ENCODE results near the gene GABBR1.
A peak's percentile ranks its signal among the peaks of the same experiment; 100 is the strongest.

The GABBR1 gene

DNA sequence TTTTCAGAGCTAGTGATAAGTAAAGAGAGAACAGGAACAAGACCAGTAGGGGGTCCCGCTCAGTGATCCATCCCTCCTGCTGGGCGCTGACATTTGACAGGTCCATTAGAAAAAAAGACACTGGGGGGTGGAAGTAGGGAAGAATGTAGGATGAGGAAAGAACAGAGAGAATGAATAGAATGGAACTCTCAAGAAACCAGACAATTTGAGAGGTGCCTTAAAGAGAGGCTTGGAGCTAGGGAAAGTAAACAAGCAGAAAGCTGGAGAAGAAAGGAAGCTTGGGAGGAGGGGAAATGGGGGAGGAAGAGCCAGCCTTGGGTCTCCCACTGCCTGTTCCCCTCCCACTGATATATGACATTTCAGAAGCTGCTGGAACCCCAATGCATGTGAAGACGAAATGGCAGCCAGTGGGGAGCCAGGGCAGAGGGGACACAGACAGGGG, 8.4 kb downstream of the GABBR1 start:
- Histone ChIP-seq H3K4ac (ENCODE audit: low read depth, low read length) (peak overlapping the region; percentile 82), H3K79me2 (ENCODE audit: control insufficient read depth, insufficient read depth, low read length) (peaks cover 47% of the 10 kb centered on the region), H3K36me3 (ENCODE audit: control insufficient read depth, insufficient read depth, low read length) (peaks cover 14% of the 10 kb centered on the region), H3K4me3 (ENCODE audit: low read length) (no peak overlapping the region), H3K79me1 (ENCODE audit: low read length) (peaks cover 22% of the 10 kb centered on the region), H3K4me2 (ENCODE audit: low read length) (peak overlapping the region; percentile 27), H3K27me3 (ENCODE audit: insufficient read depth, low read length, poor library complexity) (no peaks in the 10 kb centered on the region), H2BK5ac (ENCODE audit: low read length) (peak overlapping the region; percentile 96), H3K9ac (ENCODE audit: low read length) (peak overlapping the region; percentile 89), H3K23ac (ENCODE audit: low read length) (peak overlapping the region; percentile 66), H3K4me1 (ENCODE audit: control insufficient read depth, low read depth, low read length) (peaks cover 40% of the 10 kb centered on the region), H2BK15ac (replicated peaks; ENCODE audit: low read depth) (no peak overlapping the region), H2BK120ac (ENCODE audit: low read depth, low read length) (peak overlapping the region; percentile 52), H3K27ac (ENCODE audit: low read depth, low read length) (peak overlapping the region; percentile 99), H4K8ac (ENCODE audit: low read depth, low read length) (no peak overlapping the region), H3K18ac (ENCODE audit: low read length) (peak overlapping the region; percentile 96), H2AK5ac (ENCODE audit: low read length) (no peak overlapping the region), H4K5ac (ENCODE audit: low read length) (no peak overlapping the region), H3K56ac (ENCODE audit: low read length) (peak overlapping the region; percentile 92)
- no CpG with 5 or more reads among the region's 3 CpGs for WGBS (ENCODE audit: extremely low coverage, insufficient coverage, low lambda C conversion rate)
- peak; percentile 86 for DNase-seq

DNA sequence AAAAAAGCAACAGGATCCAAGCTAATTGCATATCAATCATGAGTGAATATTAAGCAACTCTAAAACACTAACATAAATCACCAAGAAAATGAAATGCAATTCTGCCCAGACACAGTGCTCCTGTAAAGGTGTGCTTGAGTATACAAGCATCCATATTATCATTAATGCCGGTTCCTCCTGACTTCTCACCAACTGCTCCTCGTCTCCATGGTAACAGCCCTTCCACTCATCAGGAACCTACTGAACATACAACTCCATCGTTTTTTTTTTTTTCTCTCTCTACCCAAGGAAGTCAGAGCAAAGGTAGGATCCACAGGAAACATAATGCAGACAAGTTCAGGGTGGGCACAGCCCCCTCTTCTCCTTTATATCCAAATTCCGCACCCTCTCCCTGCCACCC, 12.4 kb downstream of the GABBR1 start:
- DNase-seq, result peak; percentile 19
- no peak overlapping the region for H4K5ac ChIP-seq (ENCODE audit: low read length)

DNA sequence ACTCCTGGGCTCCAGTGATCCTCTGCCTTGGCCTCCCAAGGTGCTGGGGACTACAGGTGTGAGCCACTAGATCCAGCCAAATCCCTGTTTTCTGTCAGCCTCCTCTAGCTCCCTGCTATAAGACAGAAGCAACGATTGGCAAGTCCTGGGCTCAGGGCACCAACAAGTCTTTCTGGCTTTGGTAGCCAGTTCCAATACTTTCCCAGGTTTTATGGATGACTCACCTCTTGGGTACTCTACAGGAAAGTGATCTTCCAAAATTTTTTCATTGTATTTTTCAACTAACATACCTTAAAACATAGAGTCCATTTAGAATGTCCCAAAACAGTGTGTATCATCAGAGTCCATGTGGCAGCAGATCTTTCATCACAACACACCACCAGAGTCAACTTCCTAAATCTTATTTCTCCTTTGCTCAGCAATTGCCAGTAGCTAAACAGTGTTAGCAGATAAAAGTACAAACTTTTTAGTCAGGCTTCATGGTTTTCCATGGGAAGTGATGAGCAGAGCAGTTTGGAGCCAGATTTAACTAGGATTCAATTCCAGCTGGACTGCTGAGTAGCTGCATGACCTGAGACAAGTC, 13.3 kb downstream of the GABBR1 start:
- Histone ChIP-seq H3K27ac (ENCODE audit: low read depth, low read length) (no peak overlapping the region), H2BK15ac (replicated peaks; ENCODE audit: low read depth) (no peak overlapping the region), H2AK5ac (ENCODE audit: low read length) (no peak overlapping the region), H2BK5ac (ENCODE audit: low read length) (no peak overlapping the region), H3K4me3 (ENCODE audit: low read length) (no peak overlapping the region), H3K4ac (ENCODE audit: low read depth, low read length) (no peak overlapping the region), H3K4me1 (ENCODE audit: control insufficient read depth, low read depth, low read length) (peaks cover 26% of the 10 kb centered on the region), H3K18ac (ENCODE audit: low read length) (no peak overlapping the region), H3K27me3 (ENCODE audit: insufficient read depth, low read length, poor library complexity) (no peaks in the 10 kb centered on the region), H3K9ac (ENCODE audit: low read length) (no peak overlapping the region), H2BK120ac (ENCODE audit: low read depth, low read length) (no peak overlapping the region), H3K79me2 (ENCODE audit: control insufficient read depth, insufficient read depth, low read length) (peaks cover 19% of the 10 kb centered on the region), H4K5ac (ENCODE audit: low read length) (no peak overlapping the region), H4K8ac (ENCODE audit: low read depth, low read length) (no peak overlapping the region), H3K23ac (ENCODE audit: low read length) (no peak overlapping the region), H3K79me1 (ENCODE audit: low read length) (peaks cover 18% of the 10 kb centered on the region), H3K36me3 (ENCODE audit: control insufficient read depth, insufficient read depth, low read length) (peaks cover 14% of the 10 kb centered on the region), H3K56ac (ENCODE audit: low read length) (no peak overlapping the region), H3K4me2 (ENCODE audit: low read length) (no peak overlapping the region)
- no CpG with 5 or more reads among the region's 1 CpG for WGBS (ENCODE audit: extremely low coverage, insufficient coverage, low lambda C conversion rate)
- no peak for DNase-seq

More for the DNA sequence above, 12.4 kb downstream of the GABBR1 start:
- Histone ChIP-seq H2AK5ac (ENCODE audit: low read length) (no peak overlapping the region), H3K9ac (ENCODE audit: low read length) (no peak overlapping the region), H3K79me1 (ENCODE audit: low read length) (peaks cover 19% of the 10 kb centered on the region), H4K8ac (ENCODE audit: low read depth, low read length) (no peak overlapping the region), H3K27ac (ENCODE audit: low read depth, low read length) (no peak overlapping the region), H3K4me2 (ENCODE audit: low read length) (no peak overlapping the region), H2BK15ac (replicated peaks; ENCODE audit: low read depth) (no peak overlapping the region), H3K4me1 (ENCODE audit: control insufficient read depth, low read depth, low read length) (peaks cover 36% of the 10 kb centered on the region), H3K23ac (ENCODE audit: low read length) (no peak overlapping the region), H3K79me2 (ENCODE audit: control insufficient read depth, insufficient read depth, low read length) (peaks cover 23% of the 10 kb centered on the region), H3K36me3 (ENCODE audit: control insufficient read depth, insufficient read depth, low read length) (peaks cover 14% of the 10 kb centered on the region), H3K56ac (ENCODE audit: low read length) (no peak overlapping the region), H3K4me3 (ENCODE audit: low read length) (no peak overlapping the region), H3K18ac (ENCODE audit: low read length) (no peak overlapping the region), H3K27me3 (ENCODE audit: insufficient read depth, low read length, poor library complexity) (no peaks in the 10 kb centered on the region), H3K4ac (ENCODE audit: low read depth, low read length) (no peak overlapping the region), H2BK5ac (ENCODE audit: low read length) (no peak overlapping the region), H2BK120ac (ENCODE audit: low read depth, low read length) (no peak overlapping the region)
- no CpG with 5 or more reads among the region's 4 CpGs for WGBS (ENCODE audit: extremely low coverage, insufficient coverage, low lambda C conversion rate)

DNA sequence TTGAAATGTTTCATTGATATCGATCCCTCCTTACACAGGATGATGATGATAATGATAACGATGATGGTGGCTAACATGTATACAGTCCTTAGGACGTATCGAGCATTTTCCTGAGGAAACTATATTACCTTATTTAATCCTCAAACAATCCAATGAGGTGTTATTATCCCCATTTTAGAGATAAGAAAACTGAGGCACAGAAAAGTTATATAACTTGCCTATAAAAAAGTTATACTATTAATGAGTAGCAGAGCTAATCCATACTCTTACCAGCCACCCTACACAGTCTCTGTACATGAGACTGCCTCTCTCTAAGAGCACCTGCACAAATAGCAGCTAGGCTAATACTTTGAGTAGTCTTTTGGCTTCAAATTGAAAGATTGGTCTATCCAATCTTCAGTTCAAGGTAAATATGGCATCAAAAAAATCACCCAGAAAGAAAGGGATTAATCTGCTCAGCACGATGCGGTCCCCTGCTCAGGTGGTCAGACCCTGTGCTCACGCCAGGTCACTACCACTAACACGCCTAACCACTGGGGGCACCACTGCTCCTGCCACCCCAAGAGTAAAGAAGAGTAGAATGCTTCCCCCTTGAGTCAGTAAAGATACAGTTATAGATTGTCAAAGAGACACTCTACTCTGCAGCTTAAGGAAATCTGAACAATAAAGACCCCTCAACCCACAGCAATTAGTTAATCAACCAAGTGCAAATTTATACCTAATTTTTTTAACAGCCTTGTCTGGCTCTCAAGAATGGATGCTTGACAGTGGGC, 15.0 kb downstream of the GABBR1 start:
- Histone ChIP-seq H3K4me1 (ENCODE audit: control insufficient read depth, low read depth, low read length) (peaks cover 13% of the 10 kb centered on the region), H3K4ac (ENCODE audit: low read depth, low read length) (no peak overlapping the region)

DNA sequence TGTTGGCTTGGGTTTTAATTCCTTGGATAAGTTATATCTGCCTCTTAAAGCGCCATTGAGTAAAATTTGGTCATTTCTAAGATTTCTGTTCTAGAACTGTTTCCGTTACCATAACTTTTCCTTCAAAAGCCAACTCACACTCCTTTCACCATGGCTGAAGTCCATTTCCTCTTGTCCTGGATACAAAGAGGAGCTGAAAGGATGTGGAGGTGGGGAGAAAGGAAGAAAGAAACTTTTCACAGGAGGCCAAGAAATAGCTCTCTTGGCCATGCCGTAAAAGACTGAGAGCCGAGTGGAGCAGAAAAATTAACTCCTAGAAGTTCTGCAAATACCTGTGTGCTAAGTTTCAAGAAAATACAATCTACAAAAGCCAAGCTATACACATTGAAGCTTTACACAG, 21.6 kb downstream of the GABBR1 start:
- Histone ChIP-seq H3K56ac (ENCODE audit: low read length) (no peak overlapping the region), H4K8ac (ENCODE audit: low read depth, low read length) (no peak overlapping the region), H2AK5ac (ENCODE audit: low read length) (no peak overlapping the region), H3K4me3 (ENCODE audit: low read length) (no peak overlapping the region), H3K4me2 (ENCODE audit: low read length) (no peak overlapping the region), H3K4me1 (ENCODE audit: control insufficient read depth, low read depth, low read length) (peaks cover 2% of the 10 kb centered on the region), H3K36me3 (ENCODE audit: control insufficient read depth, insufficient read depth, low read length) (peaks cover 36% of the 10 kb centered on the region), H3K23ac (ENCODE audit: low read length) (no peak overlapping the region), H3K79me2 (ENCODE audit: control insufficient read depth, insufficient read depth, low read length) (peaks cover 2% of the 10 kb centered on the region), H3K79me1 (ENCODE audit: low read length) (peaks cover 4% of the 10 kb centered on the region), H3K9ac (ENCODE audit: low read length) (no peak overlapping the region), H3K4ac (ENCODE audit: low read depth, low read length) (no peak overlapping the region), H2BK5ac (ENCODE audit: low read length) (no peak overlapping the region), H2BK120ac (ENCODE audit: low read depth, low read length) (no peak overlapping the region), H2BK15ac (replicated peaks; ENCODE audit: low read depth) (no peak overlapping the region), H3K18ac (ENCODE audit: low read length) (no peak overlapping the region), H4K5ac (ENCODE audit: low read length) (no peak overlapping the region), H3K27me3 (ENCODE audit: insufficient read depth, low read length, poor library complexity) (no peaks in the 10 kb centered on the region), H3K27ac (ENCODE audit: low read depth, low read length) (no peak overlapping the region)
- no CpG with 5 or more reads among the region's 4 CpGs for WGBS (ENCODE audit: extremely low coverage, insufficient coverage, low lambda C conversion rate)
- no peak for DNase-seq

More for the DNA sequence above, 15.0 kb downstream of the GABBR1 start:
- Histone ChIP-seq H3K79me1 (ENCODE audit: low read length) (peaks cover 14% of the 10 kb centered on the region), H3K56ac (ENCODE audit: low read length) (no peak overlapping the region), H3K27ac (ENCODE audit: low read depth, low read length) (no peak overlapping the region), H3K27me3 (ENCODE audit: insufficient read depth, low read length, poor library complexity) (no peaks in the 10 kb centered on the region), H3K18ac (ENCODE audit: low read length) (no peak overlapping the region), H2BK15ac (replicated peaks; ENCODE audit: low read depth) (no peak overlapping the region), H2BK5ac (ENCODE audit: low read length) (no peak overlapping the region), H3K23ac (ENCODE audit: low read length) (no peak overlapping the region), H2AK5ac (ENCODE audit: low read length) (no peak overlapping the region), H2BK120ac (ENCODE audit: low read depth, low read length) (no peak overlapping the region), H4K8ac (ENCODE audit: low read depth, low read length) (no peak overlapping the region), H4K5ac (ENCODE audit: low read length) (no peak overlapping the region), H3K4me2 (ENCODE audit: low read length) (no peak overlapping the region), H3K79me2 (ENCODE audit: control insufficient read depth, insufficient read depth, low read length) (peaks cover 17% of the 10 kb centered on the region), H3K36me3 (ENCODE audit: control insufficient read depth, insufficient read depth, low read length) (peaks cover 20% of the 10 kb centered on the region), H3K9ac (ENCODE audit: low read length) (no peak overlapping the region), H3K4me3 (ENCODE audit: low read length) (no peak overlapping the region)
- no CpG with 5 or more reads among the region's 8 CpGs for WGBS (ENCODE audit: extremely low coverage, insufficient coverage, low lambda C conversion rate)
- peak; percentile 68 for DNase-seq
